H9 (cell line): Measurements from ENCODE around the gene PXT1. TPM values are rescaled to one million over a fixed set of nuclear protein-coding genes. Genes with fewer than 3 reads are reported as not detected.

Experiments
- DNase-seq: peaks from one replicate; pipeline ENCODE4 v3.0.0-alpha.2; 2017
- H2AFZ ChIP-seq: one replicate; pipeline ENCODE4 v1.6.1; 2013; ENCODE audit warnings: mild to moderate bottlenecking, low read length, control low read depth, moderate library complexity
- H2AK5ac ChIP-seq: 2 replicates; pipeline ENCODE4 v1.6.1; 2013; ENCODE audit warnings: low read length, control low read depth, mixed read lengths; ENCODE audit not compliant: insufficient read length
- H2BK120ac ChIP-seq: one replicate; pipeline ENCODE4 v1.6.1; 2013; ENCODE audit warnings: low read depth, mild to moderate bottlenecking, low read length, control low read depth, inconsistent platforms; ENCODE audit not compliant: poor library complexity, severe bottlenecking
- H2BK12ac ChIP-seq: 2 replicates; pipeline ENCODE4 v1.6.1; 2013; ENCODE audit warnings: low read length, control low read depth, mixed read lengths, low read depth; ENCODE audit not compliant: insufficient read length
- H2BK15ac ChIP-seq: 2 replicates; pipeline ENCODE4 v1.6.1; 2013; ENCODE audit warnings: low read depth, low read length, control low read depth
- H2BK20ac ChIP-seq: one replicate; pipeline ENCODE4 v1.6.1; 2013; ENCODE audit warnings: low read depth, mild to moderate bottlenecking, low read length, control low read depth, inconsistent platforms; ENCODE audit not compliant: poor library complexity, severe bottlenecking
- H2BK5ac ChIP-seq: 2 replicates; pipeline ENCODE4 v1.6.1; 2013; ENCODE audit warnings: low read length, control low read depth, mixed read lengths; ENCODE audit not compliant: insufficient read length
- H3K14ac ChIP-seq: 2 replicates; pipeline ENCODE4 v1.6.1; 2013; ENCODE audit warnings: low read length, control low read depth; ENCODE audit not compliant: insufficient read depth
- H3K18ac ChIP-seq: 2 replicates; pipeline ENCODE4 v1.6.1; 2013; ENCODE audit warnings: low read depth, mild to moderate bottlenecking, mixed read lengths, low read length, control low read depth; ENCODE audit not compliant: insufficient read length
- H3K23ac ChIP-seq: 2 replicates; pipeline ENCODE4 v1.6.1; 2013; ENCODE audit warnings: low read length, control low read depth, mixed read lengths, low read depth; ENCODE audit not compliant: insufficient read length
- H3K23me2 ChIP-seq: 2 replicates; pipeline ENCODE4 v1.6.1; 2013; ENCODE audit warnings: low read depth, mild to moderate bottlenecking, mixed read lengths, low read length, control low read depth; ENCODE audit not compliant: insufficient read length, poor library complexity, severe bottlenecking
- H3K27ac ChIP-seq: 2 replicates; pipeline ENCODE4 v1.5.1; 2013; ENCODE audit warnings: low read length, control low read depth, mixed read lengths, low read depth; ENCODE audit not compliant: insufficient read length
- H3K27me3 ChIP-seq: 2 replicates; pipeline ENCODE4 v1.6.1; 2013; ENCODE audit warnings: low read length, control low read depth, inconsistent platforms; ENCODE audit not compliant: insufficient read depth
- H3K4ac ChIP-seq: 2 replicates; pipeline ENCODE4 v1.6.1; 2013; ENCODE audit warnings: low read depth, mild to moderate bottlenecking, control low read depth, inconsistent platforms, low read length, moderate library complexity
- H3K4me1 ChIP-seq: 2 replicates; pipeline ENCODE4 v1.6.1; 2013; ENCODE audit warnings: low read length, control low read depth, inconsistent platforms; ENCODE audit not compliant: insufficient read depth
- H3K4me2 ChIP-seq: 2 replicates; pipeline ENCODE4 v1.6.1; 2013; ENCODE audit warnings: low read length, control low read depth, mixed read lengths; ENCODE audit not compliant: insufficient read length, insufficient read depth
- H3K56ac ChIP-seq: 2 replicates; pipeline ENCODE4 v1.6.1; 2013; ENCODE audit warnings: low read depth, mild to moderate bottlenecking, mixed read lengths, low read length, control low read depth; ENCODE audit not compliant: insufficient read length
- H3K79me1 ChIP-seq: 2 replicates; pipeline ENCODE4 v1.6.1; 2013; ENCODE audit warnings: low read depth, mild to moderate bottlenecking, moderate library complexity, low read length, control low read depth, inconsistent platforms; ENCODE audit not compliant: insufficient read depth, poor library complexity, severe bottlenecking
- H3K79me2 ChIP-seq: 2 replicates; pipeline ENCODE4 v1.6.1; 2013; ENCODE audit warnings: low read length, control low read depth, inconsistent platforms; ENCODE audit not compliant: insufficient read depth
- H3K9ac ChIP-seq: 2 replicates; pipeline ENCODE4 v1.6.1; 2013; ENCODE audit warnings: low read length, control low read depth, mixed read lengths; ENCODE audit not compliant: insufficient read length; ENCODE audit errors: extremely low read depth
- H3K9me3 ChIP-seq: one replicate; pipeline ENCODE4 v1.6.1; 2013; ENCODE audit warnings: low read depth, low read length, inconsistent platforms; ENCODE audit not compliant: control insufficient read depth
- H3T11ph ChIP-seq: one replicate; pipeline ENCODE4 v1.6.1; 2013; ENCODE audit warnings: mild to moderate bottlenecking, low read length, control low read depth, inconsistent platforms
- H4K20me1 ChIP-seq: one replicate; pipeline ENCODE4 v1.6.1; 2013; ENCODE audit not compliant: control insufficient read depth, insufficient read length, insufficient read depth
- H4K5ac ChIP-seq: 2 replicates; pipeline ENCODE4 v1.6.1; 2013; ENCODE audit warnings: low read depth, mild to moderate bottlenecking, mixed read lengths, low read length, control low read depth; ENCODE audit not compliant: insufficient read length
- H4K8ac ChIP-seq: replicated peaks from 2 replicates; pipeline ENCODE4 v1.6.1; 2013; ENCODE audit warnings: low read length, control low read depth, mixed read lengths, low read depth; ENCODE audit not compliant: insufficient read length
- H4K91ac ChIP-seq: 2 replicates; pipeline ENCODE4 v1.6.1; 2013; ENCODE audit warnings: low read depth, mild to moderate bottlenecking, moderate library complexity, mixed read lengths, low read length, control low read depth; ENCODE audit not compliant: insufficient read length
- H3K27ac Mint-ChIP-seq, 3 experiments: 2 replicates in 2 of 3; 3 replicates in 1 of 3; pipeline ENCODE4 v1.8.0; 2020 to 2021; ENCODE audit warnings: mixed read lengths in 3 of 3, mild to moderate bottlenecking in 1 of 3, moderate library complexity in 1 of 3
- H3K27me3 Mint-ChIP-seq: 2 replicates; pipeline ENCODE4 v1.8.0; 2021; ENCODE audit warnings: low read depth, mild to moderate bottlenecking, moderate library complexity, mixed read lengths
- H3K36me3 Mint-ChIP-seq, 3 experiments: 2 replicates in 2 of 3; 3 replicates in 1 of 3; pipeline ENCODE4 v1.8.0; 2020 to 2021; ENCODE audit warnings: low read depth in 3 of 3, mixed read lengths in 3 of 3; ENCODE audit not compliant: insufficient read depth in 1 of 3
- H3K4me1 Mint-ChIP-seq, 2 experiments: 2 replicates each; pipeline ENCODE4 v1.8.0; 2020; ENCODE audit warnings: mixed read lengths in 2 of 2
- H3K4me3 Mint-ChIP-seq, 2 experiments: 2 replicates in 1 of 2; 3 replicates in 1 of 2; pipeline ENCODE4 v1.8.0; 2020 to 2021; ENCODE audit warnings: mild to moderate bottlenecking in 2 of 2, mixed read lengths in 2 of 2, moderate library complexity in 1 of 2
- H3K9me3 Mint-ChIP-seq, 2 experiments: 2 replicates in 1 of 2; 3 replicates in 1 of 2; pipeline ENCODE4 v1.8.0; 2020; ENCODE audit warnings: mild to moderate bottlenecking in 2 of 2, mixed read lengths in 2 of 2, moderate library complexity in 1 of 2
- WGBS: extraction: QIAGEN DNeasy Blood & Tissue Kit; methylation state at CpG from one replicate; pipeline ENCODE4 v1.1.7; 2013; ENCODE audit warnings: missing lambda C conversion rate, low lambda C conversion rate, mixed read lengths; ENCODE audit not compliant: insufficient read length; ENCODE audit errors: extremely low coverage; 5-methylcytosine and 5-hydroxymethylcytosine counted together
- total RNA-seq: library from RNA; stranded (reverse); gene quantifications from 2 replicates; pipeline ENCODE4 v1.2.1, GENCODE V29; 2021
- TF ChIP-seq, protein P1 (sequence below): fragments of 200-600 bp; sonication (generic); conservative IDR thresholded peaks from 3 replicates; pipeline ENCODE4 v1.8.0; 2021; ENCODE audit warnings: antibody characterized with exemption, mild to moderate bottlenecking

PXT1 gene
- total RNA-seq, 1 experiment from 2014 or later = not detected

DNA sequence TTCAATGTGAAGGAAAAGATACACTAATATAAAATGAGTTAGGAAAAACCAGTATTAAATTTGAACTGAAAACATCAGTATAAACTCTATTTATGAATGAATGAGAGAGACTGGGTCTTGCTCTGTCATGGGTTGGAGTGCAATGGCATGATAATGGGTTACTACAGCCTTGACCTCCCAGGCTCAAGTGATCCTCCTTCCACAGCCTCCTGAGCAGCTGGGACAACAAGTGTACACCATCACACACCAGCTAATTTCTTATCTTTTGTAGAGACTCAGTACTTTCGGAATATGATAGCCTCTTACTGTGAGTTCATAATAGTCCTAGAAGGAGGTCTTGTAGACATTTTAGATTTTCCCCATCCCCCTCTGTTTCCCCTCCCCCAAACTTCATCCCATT lies 21.6 kb upstream of the PXT1 start:
- no CpG with 5 or more reads among the region's 1 CpG for WGBS
- H3K27me3 Mint-ChIP-seq = no peaks in the 10 kb centered on the region
- Histone ChIP-seq H2BK20ac (no peak overlapping the region), H3K4me2 (no peak overlapping the region), H2BK15ac (no peak overlapping the region), H3K9ac (no peak overlapping the region), H3K79me1 (peaks cover 7% of the 10 kb centered on the region), H3K23me2 (no peaks in the 10 kb centered on the region), H2AK5ac (no peak overlapping the region), H4K5ac (no peak overlapping the region), H2BK120ac (no peak overlapping the region), H3K79me2 (peaks cover 13% of the 10 kb centered on the region; the same call in 1 of the 2 replicates), H4K8ac (no peak overlapping the region), H3T11ph (no peak overlapping the region), H4K91ac (no peak overlapping the region), H3K4me1 (no peaks in the 10 kb centered on the region), H2BK12ac (no peak overlapping the region), H3K4ac (no peak overlapping the region), H3K27me3 (no peaks in the 10 kb centered on the region), H3K18ac (no peak overlapping the region), H3K56ac (no peak overlapping the region), H3K9me3 (no peaks in the 10 kb centered on the region), H4K20me1 (no peaks in the 10 kb centered on the region), H2BK5ac (no peak overlapping the region), H3K27ac (no peak overlapping the region), H2AFZ (no peak overlapping the region), H3K14ac (no peak overlapping the region), H3K23ac (no peak overlapping the region)
- no peak overlapping the region for H3K4me3 Mint-ChIP-seq
- H3K27ac Mint-ChIP-seq = no peak overlapping the region
- TF ChIP-seq, protein P1, sequence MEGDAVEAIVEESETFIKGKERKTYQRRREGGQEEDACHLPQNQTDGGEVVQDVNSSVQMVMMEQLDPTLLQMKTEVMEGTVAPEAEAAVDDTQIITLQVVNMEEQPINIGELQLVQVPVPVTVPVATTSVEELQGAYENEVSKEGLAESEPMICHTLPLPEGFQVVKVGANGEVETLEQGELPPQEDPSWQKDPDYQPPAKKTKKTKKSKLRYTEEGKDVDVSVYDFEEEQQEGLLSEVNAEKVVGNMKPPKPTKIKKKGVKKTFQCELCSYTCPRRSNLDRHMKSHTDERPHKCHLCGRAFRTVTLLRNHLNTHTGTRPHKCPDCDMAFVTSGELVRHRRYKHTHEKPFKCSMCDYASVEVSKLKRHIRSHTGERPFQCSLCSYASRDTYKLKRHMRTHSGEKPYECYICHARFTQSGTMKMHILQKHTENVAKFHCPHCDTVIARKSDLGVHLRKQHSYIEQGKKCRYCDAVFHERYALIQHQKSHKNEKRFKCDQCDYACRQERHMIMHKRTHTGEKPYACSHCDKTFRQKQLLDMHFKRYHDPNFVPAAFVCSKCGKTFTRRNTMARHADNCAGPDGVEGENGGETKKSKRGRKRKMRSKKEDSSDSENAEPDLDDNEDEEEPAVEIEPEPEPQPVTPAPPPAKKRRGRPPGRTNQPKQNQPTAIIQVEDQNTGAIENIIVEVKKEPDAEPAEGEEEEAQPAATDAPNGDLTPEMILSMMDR = no peak
- no peaks in the 10 kb centered on the region for H3K9me3 Mint-ChIP-seq
- H3K36me3 Mint-ChIP-seq = no peaks in the 10 kb centered on the region
- no peak for DNase-seq
- peaks cover 11 to 20% of the 10 kb centered on the region in 2 experiments for H3K4me1 Mint-ChIP-seq
